22Rv1 (cell line): ENCODE data around the gene CSPG4.

Experiments
- CTCF ChIP-seq: fragments of 450-650 bp; IDR thresholded peaks from 2 replicates; pipeline ENCODE4 v1.5.1; 2017; ENCODE audit warnings: mild to moderate bottlenecking
- ZFX ChIP-seq: fragments of 450-650 bp; IDR thresholded peaks from 2 replicates; pipeline ENCODE4 v1.6.1; 2017; ENCODE audit warnings: antibody characterized with exemption, borderline replicate concordance

- TF ChIP-seq CTCF (no peak), ZFX (no peak)
Observed at GRCh38 chr15:75693501-75694240, 19.0 kb downstream of the CSPG4 start.
